ENCODE results near the gene DGKQ.

- TF ChIP-seq CTCF (IDR thresholded peaks at IDR 0.05; ENCODE audit: insufficient read depth, low read length, poor library complexity, severe bottlenecking): no peak
- TF ChIP-seq EZH2phosphoT487 (conservative IDR thresholded peaks at IDR 0.05; ENCODE audit: low read length): no peak
These were observed 8.9 kb downstream of the DGKQ start for GRCh38 chr4:964346-965025.

Data from SU-DHL-6 (cell line).